NCI-H1694 treated with DMSO at 0.1 percent for 48 hours (cell line): ENCODE measurements around the gene OR10T2.
"Not testable (repeated sequence)": the region's sequence is repeated elsewhere in the genome, so short reads cannot be mapped to it uniquely, and the experiment has no call there.

Source experiments
- DNase-seq: peaks from one replicate; lab custom pipeline; 2025; lab: John Stamatoyannopoulos, UW

Gene OR10T2

GRCh38 chr1:158398818-158399514, at the start of gene OR10T2:
Gene OR10T2, minus strand, starts transcription at chr1:158399466. Its CDS starts 0 bp downstream, at chr1:158399466.
- DNase-seq = no peak

GRCh38 chr1:158445376-158445775, 46.1 kb upstream of the OR10T2 start:
- no peak for DNase-seq

- no peak for DNase-seq
These were observed 35.5 kb upstream of the OR10T2 start for GRCh38 chr1:158434741-158435140.

- DNase-seq = peak; percentile 5
These were observed 30.9 kb upstream of the OR10T2 start for GRCh38 chr1:158430163-158430562.

- DNase-seq = no peak
These were observed 26.9 kb upstream of the OR10T2 start, which contains the start of gene OR10K2 for GRCh38 chr1:158426137-158426536. Gene OR10K2, minus strand, starts transcription at chr1:158426237. Its CDS starts 5,371 bp downstream, at chr1:158420866.

GRCh38 chr1:158425027-158425426, 25.8 kb upstream of the OR10T2 start:
- DNase-seq = no peak

- DNase-seq = no peak
These were observed 22.9 kb upstream of the OR10T2 start for GRCh38 chr1:158422212-158422611.

GRCh38 chr1:158417586-158417985, 18.3 kb upstream of the OR10T2 start:
- no peak for DNase-seq

GRCh38 chr1:158414651-158415345, 15.5 kb upstream of the OR10T2 start:
- DNase-seq = no peak

GRCh38 chr1:158407092-158407491, 7.8 kb upstream of the OR10T2 start:
- no peak for DNase-seq

- no peak for DNase-seq
These were observed 1.6 kb upstream of the OR10T2 start for GRCh38 chr1:158400871-158401270.

- no peak for DNase-seq
These were observed 2.6 kb downstream of the OR10T2 start for GRCh38 chr1:158396646-158397045.

- no peak for DNase-seq
These were observed 5.8 kb downstream of the OR10T2 start for GRCh38 chr1:158393476-158393875.

- DNase-seq = no peak
These were observed 8.2 kb downstream of the OR10T2 start for GRCh38 chr1:158391099-158391498.

- no peak for DNase-seq
These were observed 8.9 kb downstream of the OR10T2 start for GRCh38 chr1:158390331-158390730.

- no peak for DNase-seq
These were observed 24.4 kb downstream of the OR10T2 start for GRCh38 chr1:158374860-158375259.

GRCh38 chr1:158374101-158374500, 25.2 kb downstream of the OR10T2 start:
- not testable (repeated sequence) for DNase-seq

- DNase-seq = no peak
These were observed 27.9 kb downstream of the OR10T2 start for GRCh38 chr1:158371188-158371953.

- no peak for DNase-seq
These were observed 32.5 kb downstream of the OR10T2 start for GRCh38 chr1:158366783-158367182.

- DNase-seq = no peak
These were observed 36.3 kb downstream of the OR10T2 start for GRCh38 chr1:158362941-158363340.

- DNase-seq = no peak
These were observed 36.8 kb downstream of the OR10T2 start for GRCh38 chr1:158362482-158362881.

- DNase-seq = no peak
These were observed 41.8 kb downstream of the OR10T2 start for GRCh38 chr1:158357441-158357840.

- DNase-seq = no peak
These were observed 42.6 kb downstream of the OR10T2 start for GRCh38 chr1:158356616-158357015.
